ENCODE data around the gene TAF4. TPM values are rescaled to one million over a fixed set of nuclear protein-coding genes. Genes with fewer than 3 reads are reported as not detected.

TAF4 gene
- total and polyA plus RNA-seq, 7 donors: 3.6 to 13.3 (median 8.9) TPM

DNA sequence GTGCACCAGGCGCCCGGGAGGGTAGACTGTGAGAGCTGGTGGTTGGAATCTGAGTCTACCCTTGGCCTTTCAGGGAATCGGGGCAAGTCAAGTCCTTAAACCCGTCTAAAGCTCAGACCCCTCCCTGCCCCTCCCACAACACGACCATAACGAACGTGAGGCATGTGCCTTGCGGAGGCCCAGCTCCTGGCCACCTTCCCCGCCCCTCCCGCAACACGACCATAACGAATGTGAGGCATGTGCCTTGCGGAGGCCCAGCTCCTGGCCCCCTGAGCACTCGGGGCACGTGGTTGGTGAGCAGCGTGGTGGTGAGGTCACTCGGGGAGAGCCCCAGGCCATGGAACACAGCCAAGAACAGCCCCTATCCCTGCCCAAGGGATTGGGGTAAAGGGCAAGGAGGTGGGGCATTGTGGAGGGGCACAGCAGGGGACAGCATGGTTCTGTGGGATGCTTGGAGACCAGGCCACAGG lies 132.2 kb downstream of the TAF4 start:
- H3K27ac ChIP-seq: no peak overlapping the region
- peak; percentile 56 for DNase-seq
- no peak for TF ChIP-seq POLR2AphosphoS5 (IDR thresholded peaks at IDR 0.05)
- no peak for TF ChIP-seq CTCF (IDR thresholded peaks at IDR 0.05)
- TF ChIP-seq POLR2A (IDR thresholded peaks at IDR 0.05): no peak
- no peak for TF ChIP-seq EP300 (IDR thresholded peaks at IDR 0.05)
- intact Hi-C loops (cut with DNase I): no loop called here
- no peaks in the 10 kb centered on the region for H3K9me3 ChIP-seq
- WGBS, 2 donors: 45 to 67% methylated on average over 17 of the region's 17 CpGs
- peaks cover 0 to 26% (median 7%) of the 10 kb centered on the region in 3 donors for H3K27me3 ChIP-seq
- no peak overlapping the region for H3K4me3 ChIP-seq
- H3K36me3 ChIP-seq: no peaks in the 10 kb centered on the region
- H3K4me1 ChIP-seq: no peaks in the 10 kb centered on the region

DNA sequence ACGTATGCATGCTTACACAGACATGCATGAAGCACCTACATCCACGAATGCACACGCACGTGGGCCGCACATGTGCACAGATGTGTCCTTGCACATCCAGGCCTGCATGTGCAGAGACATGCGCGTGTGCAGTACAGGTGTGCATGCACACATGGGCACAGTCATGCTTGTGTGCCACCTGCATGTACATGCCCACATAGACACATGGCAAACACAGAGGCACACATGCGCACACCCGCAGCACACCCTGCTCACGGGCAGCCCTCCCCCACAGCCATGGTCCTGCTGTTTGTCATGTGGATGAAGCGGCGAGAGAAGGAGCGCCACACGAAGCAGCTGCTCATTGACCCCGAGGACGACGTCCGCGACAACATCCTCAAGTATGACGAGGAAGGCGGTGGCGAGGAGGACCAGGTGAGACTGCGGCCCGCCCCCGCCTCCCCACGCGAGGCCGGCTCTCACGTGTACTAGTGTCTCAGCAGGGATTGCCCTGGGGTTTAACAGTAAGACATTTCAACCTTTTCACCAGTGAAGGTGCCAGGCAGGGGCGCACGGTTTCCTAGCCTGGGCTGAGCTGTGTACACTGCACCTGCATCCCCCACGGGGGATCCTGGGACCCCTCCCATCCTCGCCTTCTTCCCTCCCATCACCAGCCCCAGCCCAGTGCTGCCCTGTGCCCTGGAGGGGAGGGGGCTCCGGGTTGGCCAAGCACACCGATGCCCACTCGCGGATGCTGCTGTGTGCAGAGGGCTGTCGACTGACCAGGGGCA lies 132.8 kb downstream of the TAF4 start:
- no peak for TF ChIP-seq CTCF (IDR thresholded peaks at IDR 0.05)
- no peak for TF ChIP-seq POLR2AphosphoS5 (IDR thresholded peaks at IDR 0.05)
- TF ChIP-seq EP300 (IDR thresholded peaks at IDR 0.05): no peak
- no peak for TF ChIP-seq POLR2A (IDR thresholded peaks at IDR 0.05)
- Histone ChIP-seq H3K4me1 (no peaks in the 10 kb centered on the region), H3K4me3 (no peak overlapping the region), H3K36me3 (no peaks in the 10 kb centered on the region), H3K27ac (no peak overlapping the region), H3K9me3 (no peaks in the 10 kb centered on the region), H3K27me3 (peaks cover 0 to 20% (median 3%) of the 10 kb centered on the region in 3 donors)
- DNase-seq: peak; percentile 46
- intact Hi-C loops (cut with DNase I): no loop called here
- 84 to 90% methylated on average over 38 of the region's 38 CpGs for WGBS, 2 donors

DNA sequence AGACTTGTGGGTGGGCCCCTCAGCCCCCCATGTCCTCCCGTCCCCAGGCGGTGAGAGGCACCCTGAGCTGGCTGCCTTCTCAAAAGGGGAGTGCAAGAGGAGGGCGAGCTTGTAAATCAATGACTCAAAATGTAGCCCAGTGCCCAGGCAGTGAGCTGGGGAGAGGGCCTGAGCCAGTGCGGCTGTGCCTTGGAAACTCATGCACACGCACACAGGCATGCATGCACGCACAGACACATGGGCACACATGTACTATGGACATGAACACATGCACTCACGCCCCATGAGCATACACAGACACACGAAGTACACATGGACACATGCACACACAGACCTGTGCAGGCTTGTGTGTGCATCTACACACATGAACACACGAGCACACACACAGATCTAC lies 133.5 kb downstream of the TAF4 start:
- intact Hi-C loops (cut with DNase I): no loop called here
- no peak overlapping the region for H3K27ac ChIP-seq
- no peaks in the 10 kb centered on the region for H3K4me1 ChIP-seq
- peak; percentile 32 for DNase-seq
- no peak overlapping the region for H3K4me3 ChIP-seq
- H3K36me3 ChIP-seq: no peaks in the 10 kb centered on the region
- TF ChIP-seq POLR2AphosphoS5 (IDR thresholded peaks at IDR 0.05) (no peak), EP300 (IDR thresholded peaks at IDR 0.05) (no peak), POLR2A (IDR thresholded peaks at IDR 0.05) (no peak), CTCF (IDR thresholded peaks at IDR 0.05) (no peak)
- H3K27me3 ChIP-seq: peaks cover 0 to 13% (median 0%) of the 10 kb centered on the region in 3 donors
- no peaks in the 10 kb centered on the region for H3K9me3 ChIP-seq
- 75 to 89% methylated on average over 9 of the region's 9 CpGs for WGBS, 2 donors

GRCh38 chr20:61931476-61932198 lies 134.0 kb downstream of the TAF4 start:
- no peak overlapping the region for H3K27ac ChIP-seq
- no peaks in the 10 kb centered on the region for H3K9me3 ChIP-seq
- H3K4me1 ChIP-seq: no peaks in the 10 kb centered on the region
- TF ChIP-seq POLR2A (IDR thresholded peaks at IDR 0.05) (no peak), CTCF (IDR thresholded peaks at IDR 0.05) (no peak), POLR2AphosphoS5 (IDR thresholded peaks at IDR 0.05) (no peak), EP300 (IDR thresholded peaks at IDR 0.05) (no peak)
- no peak overlapping the region for H3K4me3 ChIP-seq
- no peaks in the 10 kb centered on the region for H3K36me3 ChIP-seq
- WGBS, 2 donors: 82 to 86% methylated on average over 14 of the region's 14 CpGs
- H3K27me3 ChIP-seq: peaks cover 0 to 8% (median 0%) of the 10 kb centered on the region in 3 donors
- peak; percentile 28 for DNase-seq
- intact Hi-C loops (cut with DNase I): no loop called here

All from sigmoid colon (tissue), 7 donors.